Measurements from ENCODE around the gene ZNF366.

DNA sequence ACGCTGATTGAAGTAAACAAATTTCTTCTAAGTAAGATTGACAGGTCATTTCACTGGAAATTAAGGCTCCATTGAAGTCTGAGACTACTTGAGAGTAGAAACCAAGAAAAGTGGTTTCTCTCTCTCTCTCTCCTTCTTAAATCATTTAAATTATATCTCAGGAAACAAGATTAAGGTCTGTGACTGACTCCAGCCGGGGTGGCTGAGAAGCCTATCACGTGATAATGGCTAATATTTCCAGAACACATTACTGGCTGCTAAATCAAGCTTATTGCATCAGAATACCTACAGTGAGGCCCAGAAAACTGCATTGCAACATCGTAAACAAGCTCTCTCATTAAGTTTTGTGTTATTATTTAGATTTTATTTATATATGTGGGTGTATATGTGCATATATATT, 98.6 kb downstream of the ZNF366 start:
- TF ChIP-seq, protein P1, sequence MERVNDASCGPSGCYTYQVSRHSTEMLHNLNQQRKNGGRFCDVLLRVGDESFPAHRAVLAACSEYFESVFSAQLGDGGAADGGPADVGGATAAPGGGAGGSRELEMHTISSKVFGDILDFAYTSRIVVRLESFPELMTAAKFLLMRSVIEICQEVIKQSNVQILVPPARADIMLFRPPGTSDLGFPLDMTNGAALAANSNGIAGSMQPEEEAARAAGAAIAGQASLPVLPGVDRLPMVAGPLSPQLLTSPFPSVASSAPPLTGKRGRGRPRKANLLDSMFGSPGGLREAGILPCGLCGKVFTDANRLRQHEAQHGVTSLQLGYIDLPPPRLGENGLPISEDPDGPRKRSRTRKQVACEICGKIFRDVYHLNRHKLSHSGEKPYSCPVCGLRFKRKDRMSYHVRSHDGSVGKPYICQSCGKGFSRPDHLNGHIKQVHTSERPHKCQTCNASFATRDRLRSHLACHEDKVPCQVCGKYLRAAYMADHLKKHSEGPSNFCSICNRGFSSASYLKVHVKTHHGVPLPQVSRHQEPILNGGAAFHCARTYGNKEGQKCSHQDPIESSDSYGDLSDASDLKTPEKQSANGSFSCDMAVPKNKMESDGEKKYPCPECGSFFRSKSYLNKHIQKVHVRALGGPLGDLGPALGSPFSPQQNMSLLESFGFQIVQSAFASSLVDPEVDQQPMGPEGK (CRISPR knock-in tag; IDR thresholded peaks at IDR 0.05; ENCODE audit: borderline replicate concordance): no peak
- TF ChIP-seq ZNF565 (CRISPR knock-in tag; conservative IDR thresholded peaks at IDR 0.05; ENCODE audit: low read depth) (no peak), ESRRG (CRISPR knock-in tag; IDR thresholded peaks at IDR 0.05) (no peak), ZFP3 (CRISPR knock-in tag; IDR thresholded peaks at IDR 0.05) (no peak), PPARA (CRISPR knock-in tag; IDR thresholded peaks at IDR 0.05; ENCODE audit: borderline replicate concordance) (no peak), CSDC2 (CRISPR knock-in tag; IDR thresholded peaks at IDR 0.05) (no peak), OSR1 (CRISPR knock-in tag; IDR thresholded peaks at IDR 0.05) (no peak), BACH2 (CRISPR knock-in tag; IDR thresholded peaks at IDR 0.05; ENCODE audit: borderline replicate concordance) (no peak)
- TF ChIP-seq, protein P2, sequence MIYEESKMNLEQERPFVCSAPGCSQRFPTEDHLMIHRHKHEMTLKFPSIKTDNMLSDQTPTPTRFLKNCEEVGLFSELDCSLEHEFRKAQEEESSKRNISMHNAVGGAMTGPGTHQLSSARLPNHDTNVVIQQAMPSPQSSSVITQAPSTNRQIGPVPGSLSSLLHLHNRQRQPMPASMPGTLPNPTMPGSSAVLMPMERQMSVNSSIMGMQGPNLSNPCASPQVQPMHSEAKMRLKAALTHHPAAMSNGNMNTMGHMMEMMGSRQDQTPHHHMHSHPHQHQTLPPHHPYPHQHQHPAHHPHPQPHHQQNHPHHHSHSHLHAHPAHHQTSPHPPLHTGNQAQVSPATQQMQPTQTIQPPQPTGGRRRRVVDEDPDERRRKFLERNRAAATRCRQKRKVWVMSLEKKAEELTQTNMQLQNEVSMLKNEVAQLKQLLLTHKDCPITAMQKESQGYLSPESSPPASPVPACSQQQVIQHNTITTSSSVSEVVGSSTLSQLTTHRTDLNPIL (CRISPR knock-in tag; IDR thresholded peaks at IDR 0.05; ENCODE audit: low read depth): no peak
- TF ChIP-seq, protein P3, sequence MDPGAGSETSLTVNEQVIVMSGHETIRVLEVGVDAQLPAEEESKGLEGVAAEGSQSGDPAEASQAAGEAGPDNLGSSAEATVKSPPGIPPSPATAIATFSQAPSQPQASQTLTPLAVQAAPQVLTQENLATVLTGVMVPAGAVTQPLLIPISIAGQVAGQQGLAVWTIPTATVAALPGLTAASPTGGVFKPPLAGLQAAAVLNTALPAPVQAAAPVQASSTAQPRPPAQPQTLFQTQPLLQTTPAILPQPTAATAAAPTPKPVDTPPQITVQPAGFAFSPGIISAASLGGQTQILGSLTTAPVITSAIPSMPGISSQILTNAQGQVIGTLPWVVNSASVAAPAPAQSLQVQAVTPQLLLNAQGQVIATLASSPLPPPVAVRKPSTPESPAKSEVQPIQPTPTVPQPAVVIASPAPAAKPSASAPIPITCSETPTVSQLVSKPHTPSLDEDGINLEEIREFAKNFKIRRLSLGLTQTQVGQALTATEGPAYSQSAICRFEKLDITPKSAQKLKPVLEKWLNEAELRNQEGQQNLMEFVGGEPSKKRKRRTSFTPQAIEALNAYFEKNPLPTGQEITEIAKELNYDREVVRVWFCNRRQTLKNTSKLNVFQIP (CRISPR knock-in tag; IDR thresholded peaks at IDR 0.05; ENCODE audit: borderline replicate concordance, low read depth): no peak
- TF ChIP-seq, protein P4, sequence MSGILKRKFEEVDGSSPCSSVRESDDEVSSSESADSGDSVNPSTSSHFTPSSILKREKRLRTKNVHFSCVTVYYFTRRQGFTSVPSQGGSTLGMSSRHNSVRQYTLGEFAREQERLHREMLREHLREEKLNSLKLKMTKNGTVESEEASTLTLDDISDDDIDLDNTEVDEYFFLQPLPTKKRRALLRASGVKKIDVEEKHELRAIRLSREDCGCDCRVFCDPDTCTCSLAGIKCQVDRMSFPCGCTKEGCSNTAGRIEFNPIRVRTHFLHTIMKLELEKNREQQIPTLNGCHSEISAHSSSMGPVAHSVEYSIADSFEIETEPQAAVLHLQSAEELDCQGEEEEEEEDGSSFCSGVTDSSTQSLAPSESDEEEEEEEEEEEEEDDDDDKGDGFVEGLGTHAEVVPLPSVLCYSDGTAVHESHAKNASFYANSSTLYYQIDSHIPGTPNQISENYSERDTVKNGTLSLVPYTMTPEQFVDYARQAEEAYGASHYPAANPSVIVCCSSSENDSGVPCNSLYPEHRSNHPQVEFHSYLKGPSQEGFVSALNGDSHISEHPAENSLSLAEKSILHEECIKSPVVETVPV (CRISPR knock-in tag; IDR thresholded peaks at IDR 0.05): no peak
- TF ChIP-seq, protein P5, sequence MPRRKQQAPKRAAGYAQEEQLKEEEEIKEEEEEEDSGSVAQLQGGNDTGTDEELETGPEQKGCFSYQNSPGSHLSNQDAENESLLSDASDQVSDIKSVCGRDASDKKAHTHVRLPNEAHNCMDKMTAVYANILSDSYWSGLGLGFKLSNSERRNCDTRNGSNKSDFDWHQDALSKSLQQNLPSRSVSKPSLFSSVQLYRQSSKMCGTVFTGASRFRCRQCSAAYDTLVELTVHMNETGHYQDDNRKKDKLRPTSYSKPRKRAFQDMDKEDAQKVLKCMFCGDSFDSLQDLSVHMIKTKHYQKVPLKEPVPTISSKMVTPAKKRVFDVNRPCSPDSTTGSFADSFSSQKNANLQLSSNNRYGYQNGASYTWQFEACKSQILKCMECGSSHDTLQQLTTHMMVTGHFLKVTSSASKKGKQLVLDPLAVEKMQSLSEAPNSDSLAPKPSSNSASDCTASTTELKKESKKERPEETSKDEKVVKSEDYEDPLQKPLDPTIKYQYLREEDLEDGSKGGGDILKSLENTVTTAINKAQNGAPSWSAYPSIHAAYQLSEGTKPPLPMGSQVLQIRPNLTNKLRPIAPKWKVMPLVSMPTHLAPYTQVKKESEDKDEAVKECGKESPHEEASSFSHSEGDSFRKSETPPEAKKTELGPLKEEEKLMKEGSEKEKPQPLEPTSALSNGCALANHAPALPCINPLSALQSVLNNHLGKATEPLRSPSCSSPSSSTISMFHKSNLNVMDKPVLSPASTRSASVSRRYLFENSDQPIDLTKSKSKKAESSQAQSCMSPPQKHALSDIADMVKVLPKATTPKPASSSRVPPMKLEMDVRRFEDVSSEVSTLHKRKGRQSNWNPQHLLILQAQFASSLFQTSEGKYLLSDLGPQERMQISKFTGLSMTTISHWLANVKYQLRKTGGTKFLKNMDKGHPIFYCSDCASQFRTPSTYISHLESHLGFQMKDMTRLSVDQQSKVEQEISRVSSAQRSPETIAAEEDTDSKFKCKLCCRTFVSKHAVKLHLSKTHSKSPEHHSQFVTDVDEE (CRISPR knock-in tag; IDR thresholded peaks at IDR 0.05): no peak

Measured in SK-N-SH treated with all-trans-retinoic acid at 6 μM for 48 hours (cell line).